Psoas muscle (tissue), 8 donors: ENCODE results near the gene OBSCN. TPM values are rescaled to one million over a fixed set of nuclear protein-coding genes. Genes with fewer than 3 reads are reported as not detected.

Source experiments
- ATAC-seq, 4 donors: fragments of 200-7000 bp; cut with Tn5 transposase; one replicate each; pipeline ENCODE4 v1.9.1; 2020; ENCODE audit warnings: moderate library complexity in 3 of 4, mild to moderate bottlenecking in 2 of 4
- DNase-seq, 2 donors: peaks; one replicate each; pipeline ENCODE4 v3.0.0-alpha.2; 2020
- H3K27ac ChIP-seq: fragments of 200-600 bp; one replicate; pipeline ENCODE4 v1.8.0; 2022
- H3K27me3 ChIP-seq, 3 donors: fragments of 200-600 bp in 1 of 3; one replicate each; pipeline versions ENCODE4 v1.6.1 to v1.8.0; 2013 to 2022; ENCODE audit warnings: low read length in 2 of 3, mild to moderate bottlenecking in 2 of 3, moderate library complexity in 1 of 3; ENCODE audit not compliant: insufficient read depth in 3 of 3
- H3K36me3 ChIP-seq, 2 donors: fragments of 200-600 bp in 1 of 2; one replicate each; pipeline versions ENCODE4 v1.6.1 to v1.8.0; 2013 to 2022; ENCODE audit warnings: low read depth in 1 of 2, mild to moderate bottlenecking in 1 of 2, moderate library complexity in 1 of 2; ENCODE audit not compliant: insufficient read depth in 1 of 2
- H3K4me1 ChIP-seq: fragments of 200-600 bp; one replicate; pipeline ENCODE4 v1.8.0; 2022
- H3K4me3 ChIP-seq: fragments of 200-600 bp; one replicate; pipeline ENCODE4 v1.8.0; 2022; ENCODE audit warnings: mild to moderate bottlenecking
- H3K9me3 ChIP-seq: fragments of 200-600 bp; one replicate; pipeline ENCODE4 v1.8.0; 2022
- CTCF ChIP-seq: fragments of 200-600 bp; IDR thresholded peaks from one replicate; pipeline ENCODE4 v1.8.0; 2022; ENCODE audit warnings: antibody characterized with exemption
- WGBS, 3 donors: extraction: QIAGEN DNeasy Blood & Tissue Kit; methylation state at CpG; one replicate each; pipeline versions ENCODE4 v1.1.6 to v1.1.7; 2013; 5-methylcytosine and 5-hydroxymethylcytosine counted together
- intact Hi-C, 2 donors: fragments of 100-400 bp; cut with DNase I; formaldehyde crosslinking; loops; one replicate each; pipeline versions ENCODE4 v1.11.0 to v1.14.2; 2022
- polyA plus RNA-seq, 3 donors: library from polyadenylated mRNA; stranded (reverse); fragments of 200-250 nt; gene quantifications; one replicate each; pipeline ENCODE4 v1.2.3, GENCODE V29; 2013
- total RNA-seq, 4 donors: library from RNA; stranded (reverse); fragmentation: NEBNext Ultra II Directional in 2 of 4; extraction: Animal tissue kit (Norgen Biotek cat#: 25700) in 2 of 4; gene quantifications; one replicate each; pipeline versions ENCODE4 v1.2.1 to v1.2.4, GENCODE V29; 2021 to 2023
- donor health status: healthy with polysubstance abuse.
- donor health status: DM: no; HTN: no; CAD: no; lungs with moderate emphysema.
- donor health status: Bipolar disorder and iron deficiency.
- donor health status: healthy.
- donor health status: DM: yes; HTN: yes; CAD: no.
- donor health status: DM: no; HTN: no; CAD: no.
- donor health status: DM: no; HTN: no; CAD: no.
- donor health status: DM: yes; HTN: yes; CAD: no.

The OBSCN gene
- total and polyA plus RNA-seq, 7 donors = 397 to 1,869 (median 1,061) TPM

GRCh38 chr1:228222548-228222947 is 14.7 kb downstream of the OBSCN start:
- intact Hi-C loops = no loop called here

GRCh38 chr1:228224198-228225164 is 16.6 kb downstream of the OBSCN start:
- no peak for TF ChIP-seq CTCF
- Histone ChIP-seq H3K27me3 (no peaks in the 10 kb centered on the region), H3K4me1 (peaks cover 90% of the 10 kb centered on the region), H3K27ac (peak overlapping the region; percentile 77), H3K9me3 (no peaks in the 10 kb centered on the region), H3K4me3 (peak overlapping the region; percentile 11), H3K36me3 (peaks cover 8 to 100% of the 10 kb centered on the region in 2 donors)
- DNase-seq (no peak), ATAC-seq (peak in 1 of 4 donors; percentile 7)
- intact Hi-C loops = no loop called here
- 77 to 82% (median 78%) methylated on average over 16 of the region's 16 CpGs for WGBS, 3 donors

More at GRCh38 chr1:228222548-228222947, 14.7 kb downstream of the OBSCN start:
- peaks cover 95% of the 10 kb centered on the region for H3K4me1 ChIP-seq
- no peaks in the 10 kb centered on the region for H3K27me3 ChIP-seq
- no peaks in the 10 kb centered on the region for H3K9me3 ChIP-seq
- WGBS, 3 donors = 49 to 57% (median 56%) methylated on average over 11 of the region's 11 CpGs
- peak overlapping the region; percentile 30 for H3K4me3 ChIP-seq
- peak in 3 of 4 donors; percentile 3 to 20 (median 13) for ATAC-seq
- peak overlapping the region; percentile 99 for H3K27ac ChIP-seq
- DNase-seq = no peak
- H3K36me3 ChIP-seq = peaks cover 8 to 100% of the 10 kb centered on the region in 2 donors
- TF ChIP-seq CTCF = no peak

- WGBS, 3 donors = 1 to 93% (median 54%) methylated on average over 2 of the region's 2 CpGs
- no peak for TF ChIP-seq CTCF
- Histone ChIP-seq H3K27ac (peak overlapping the region; percentile 77), H3K9me3 (no peaks in the 10 kb centered on the region), H3K4me3 (no peak overlapping the region), H3K36me3 (peaks cover 3 to 100% of the 10 kb centered on the region in 2 donors), H3K4me1 (peaks cover 90% of the 10 kb centered on the region), H3K27me3 (no peaks in the 10 kb centered on the region)
- ATAC-seq (peak in 3 of 4 donors; percentile 18 to 56 (median 49)), DNase-seq (no peak)
- intact Hi-C loops = no loop called here
These were observed 17.4 kb downstream of the OBSCN start for GRCh38 chr1:228225165-228225710.

GRCh38 chr1:228225740-228226139 is 17.9 kb downstream of the OBSCN start:
- peaks cover 90% of the 10 kb centered on the region for H3K4me1 ChIP-seq

More at GRCh38 chr1:228225740-228226139, 17.9 kb downstream of the OBSCN start:
- no peaks in the 10 kb centered on the region for H3K9me3 ChIP-seq
- peaks cover 4 to 100% of the 10 kb centered on the region in 2 donors for H3K36me3 ChIP-seq
- intact Hi-C loops = no loop called here
- DNase-seq = no peak
- peak overlapping the region; percentile 77 for H3K27ac ChIP-seq
- no peaks in the 10 kb centered on the region for H3K27me3 ChIP-seq
- TF ChIP-seq CTCF = no peak
- ATAC-seq = peak in 1 of 4 donors; percentile 3
- no peak overlapping the region for H3K4me3 ChIP-seq
- 17 to 41% (median 35%) methylated on average over 2 of the region's 2 CpGs for WGBS, 3 donors
